ENCODE data around the gene SH2B3. TPM values are rescaled to one million over a fixed set of nuclear protein-coding genes. Genes with fewer than 3 reads are reported as not detected.

Gene SH2B3
- total RNA-seq, 1 experiment from 2014 or later = 39.6 TPM

DNA sequence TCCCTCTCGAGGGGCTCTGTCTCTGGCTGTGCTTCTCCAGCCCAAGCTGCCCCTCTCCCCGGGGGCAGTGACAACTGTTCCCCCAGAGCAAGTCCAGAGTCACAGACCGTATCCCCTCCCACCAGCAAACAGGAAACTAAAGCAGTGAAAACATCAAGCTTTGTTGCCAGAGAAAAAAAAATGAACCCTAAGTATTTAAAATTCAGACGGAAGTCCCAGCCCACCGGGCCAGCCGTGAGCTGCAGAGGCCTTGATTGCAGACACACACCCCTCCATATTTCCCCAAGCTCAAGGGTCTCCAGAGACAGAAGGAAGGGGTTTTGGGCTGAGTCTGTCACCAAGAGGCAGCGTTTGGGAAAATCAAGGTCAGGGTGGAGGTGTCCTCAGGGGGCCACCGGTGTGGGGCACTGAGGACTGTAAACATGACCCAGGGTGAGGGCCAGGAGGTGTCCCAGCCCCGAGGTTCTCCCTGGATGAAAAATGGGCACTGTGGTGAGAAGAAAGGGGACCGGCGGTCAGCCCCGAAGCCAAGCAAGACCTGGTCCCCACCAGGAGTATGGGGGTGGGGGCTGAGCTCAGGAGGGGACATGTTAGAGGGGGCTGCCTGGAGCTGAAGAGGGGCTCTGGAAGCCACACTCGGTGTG is 44.5 kb upstream of the SH2B3 start:
- in situ Hi-C loops (cut with HindIII; ENCODE audit: low pct_unique_long_range_greater_than_20kb, low sequenced_read_pairs) = no loop called here
- ChIA-PET CTCF (no interaction called here), POLR2A (no interaction called here)
- H3K27me3 ChIP-seq (ENCODE audit: control insufficient read depth, insufficient read depth, low read length) = no peaks in the 10 kb centered on the region
- no peaks in the 10 kb centered on the region for H3K9me3 ChIP-seq (ENCODE audit: control insufficient read depth, insufficient read depth, low read depth, low read length)
- TF ChIP-seq POLR2AphosphoS5 (IDR thresholded peaks at IDR 0.05; ENCODE audit: low read depth, low read length) (no peak), TCF7L2 (IDR thresholded peaks at IDR 0.05; ENCODE audit: low read depth, low read length) (no peak)
- TF ChIP-seq, protein P1, sequence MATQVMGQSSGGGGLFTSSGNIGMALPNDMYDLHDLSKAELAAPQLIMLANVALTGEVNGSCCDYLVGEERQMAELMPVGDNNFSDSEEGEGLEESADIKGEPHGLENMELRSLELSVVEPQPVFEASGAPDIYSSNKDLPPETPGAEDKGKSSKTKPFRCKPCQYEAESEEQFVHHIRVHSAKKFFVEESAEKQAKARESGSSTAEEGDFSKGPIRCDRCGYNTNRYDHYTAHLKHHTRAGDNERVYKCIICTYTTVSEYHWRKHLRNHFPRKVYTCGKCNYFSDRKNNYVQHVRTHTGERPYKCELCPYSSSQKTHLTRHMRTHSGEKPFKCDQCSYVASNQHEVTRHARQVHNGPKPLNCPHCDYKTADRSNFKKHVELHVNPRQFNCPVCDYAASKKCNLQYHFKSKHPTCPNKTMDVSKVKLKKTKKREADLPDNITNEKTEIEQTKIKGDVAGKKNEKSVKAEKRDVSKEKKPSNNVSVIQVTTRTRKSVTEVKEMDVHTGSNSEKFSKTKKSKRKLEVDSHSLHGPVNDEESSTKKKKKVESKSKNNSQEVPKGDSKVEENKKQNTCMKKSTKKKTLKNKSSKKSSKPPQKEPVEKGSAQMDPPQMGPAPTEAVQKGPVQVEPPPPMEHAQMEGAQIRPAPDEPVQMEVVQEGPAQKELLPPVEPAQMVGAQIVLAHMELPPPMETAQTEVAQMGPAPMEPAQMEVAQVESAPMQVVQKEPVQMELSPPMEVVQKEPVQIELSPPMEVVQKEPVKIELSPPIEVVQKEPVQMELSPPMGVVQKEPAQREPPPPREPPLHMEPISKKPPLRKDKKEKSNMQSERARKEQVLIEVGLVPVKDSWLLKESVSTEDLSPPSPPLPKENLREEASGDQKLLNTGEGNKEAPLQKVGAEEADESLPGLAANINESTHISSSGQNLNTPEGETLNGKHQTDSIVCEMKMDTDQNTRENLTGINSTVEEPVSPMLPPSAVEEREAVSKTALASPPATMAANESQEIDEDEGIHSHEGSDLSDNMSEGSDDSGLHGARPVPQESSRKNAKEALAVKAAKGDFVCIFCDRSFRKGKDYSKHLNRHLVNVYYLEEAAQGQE (IDR thresholded peaks at IDR 0.05; ENCODE audit: insufficient read depth in 1 of 2, low read depth in 2 of 2, low read length in 1 of 2) = no peak
- no peak overlapping the region for H3K4me3 ChIP-seq (ENCODE audit: low read depth in 2 of 2, low read length in 2 of 2)
- no peaks in the 10 kb centered on the region for H3K36me3 ChIP-seq (ENCODE audit: control insufficient read depth, insufficient read depth, low read length)
- no peak overlapping the region for H3K27ac ChIP-seq (ENCODE audit: low read length)
- peaks cover 4% of the 10 kb centered on the region for H3K4me1 ChIP-seq (ENCODE audit: control insufficient read depth, insufficient read depth, low read length)
- DNase-seq (ENCODE audit: low read depth, low spot score) (no peak), ATAC-seq (no peak)
- no TSS peak for BruUV-seq (replicated peaks)
- intact Hi-C loops (cut with micrococcal nuclease; ENCODE audit: unreplicated experiment) = no loop called here

DNA sequence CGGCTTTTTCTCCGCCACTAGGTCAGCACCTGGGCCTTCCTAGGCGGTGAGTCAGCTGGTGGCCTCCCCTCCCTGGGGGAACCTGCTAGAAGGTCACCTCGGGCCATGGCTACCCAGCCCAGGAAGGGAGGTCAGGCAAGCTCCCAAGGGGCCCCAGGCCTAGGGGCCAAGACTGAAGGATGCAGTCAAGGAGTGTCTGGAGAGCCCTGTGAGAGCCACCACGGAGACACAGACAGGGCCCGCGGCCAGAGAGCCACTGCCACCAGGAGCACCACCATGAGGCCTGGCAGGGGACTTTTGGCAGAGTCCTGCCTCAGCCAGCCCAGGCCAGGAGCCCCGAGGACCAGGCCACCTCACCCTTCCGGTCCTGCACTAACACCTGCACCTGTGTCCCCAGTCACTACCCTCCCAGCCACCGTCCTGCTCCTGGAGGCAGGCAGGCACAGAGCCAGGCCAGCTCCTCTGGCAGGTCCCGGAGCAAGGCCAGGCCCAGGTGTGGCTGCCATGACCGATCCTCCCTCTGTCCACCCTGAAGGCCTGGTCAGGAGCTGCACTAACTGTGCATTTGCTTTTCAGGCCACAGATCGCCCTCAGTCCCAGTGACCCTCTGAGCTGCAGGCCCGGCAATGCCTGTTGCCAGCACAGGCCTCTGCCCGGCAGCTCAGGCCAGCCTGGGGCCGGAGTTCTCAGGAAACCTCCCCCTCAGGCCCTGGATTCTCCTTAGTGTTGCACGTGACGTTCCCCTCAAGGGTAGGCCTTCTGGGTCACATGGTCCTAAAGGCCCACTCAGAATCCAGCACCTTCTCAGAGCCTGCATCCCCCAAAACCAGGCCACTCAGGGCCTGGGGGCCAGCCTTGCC is 43.8 kb upstream of the SH2B3 start:
- ChIA-PET POLR2A (interaction anchor here (0.6 kb wide), 1 partner anchor 610 kb away, joined by 6 read pairs; no protein-coding TSS in a partner anchor), CTCF (interaction anchor here (0.6 kb wide), 1 partner anchor 36 kb away, joined by 7 read pairs; no protein-coding TSS in a partner anchor)
- Histone ChIP-seq H3K4me1 (ENCODE audit: control insufficient read depth, insufficient read depth, low read length) (peaks cover 4% of the 10 kb centered on the region), H3K27ac (ENCODE audit: low read length) (no peak overlapping the region), H3K27me3 (ENCODE audit: control insufficient read depth, insufficient read depth, low read length) (no peaks in the 10 kb centered on the region), H3K4me3 (ENCODE audit: low read depth in 2 of 2, low read length in 2 of 2) (no peak overlapping the region), H3K9me3 (ENCODE audit: control insufficient read depth, insufficient read depth, low read depth, low read length) (no peaks in the 10 kb centered on the region), H3K36me3 (ENCODE audit: control insufficient read depth, insufficient read depth, low read length) (no peaks in the 10 kb centered on the region)
- intact Hi-C loops (cut with micrococcal nuclease; ENCODE audit: unreplicated experiment) = no loop called here
- BruUV-seq (replicated peaks) = no TSS peak
- in situ Hi-C loops (cut with HindIII; ENCODE audit: low pct_unique_long_range_greater_than_20kb, low sequenced_read_pairs) = no loop called here
- DNase-seq (ENCODE audit: low read depth, low spot score) (no peak), ATAC-seq (peak; percentile 46)
- TF ChIP-seq SIN3A (IDR thresholded peaks at IDR 0.05; ENCODE audit: borderline replicate concordance, insufficient read depth, low read depth, low read length) (no peak), POLR2AphosphoS5 (IDR thresholded peaks at IDR 0.05; ENCODE audit: low read depth, low read length) (no peak), TCF7L2 (IDR thresholded peaks at IDR 0.05; ENCODE audit: low read depth, low read length) (no peak)
- TF ChIP-seq, protein P2, sequence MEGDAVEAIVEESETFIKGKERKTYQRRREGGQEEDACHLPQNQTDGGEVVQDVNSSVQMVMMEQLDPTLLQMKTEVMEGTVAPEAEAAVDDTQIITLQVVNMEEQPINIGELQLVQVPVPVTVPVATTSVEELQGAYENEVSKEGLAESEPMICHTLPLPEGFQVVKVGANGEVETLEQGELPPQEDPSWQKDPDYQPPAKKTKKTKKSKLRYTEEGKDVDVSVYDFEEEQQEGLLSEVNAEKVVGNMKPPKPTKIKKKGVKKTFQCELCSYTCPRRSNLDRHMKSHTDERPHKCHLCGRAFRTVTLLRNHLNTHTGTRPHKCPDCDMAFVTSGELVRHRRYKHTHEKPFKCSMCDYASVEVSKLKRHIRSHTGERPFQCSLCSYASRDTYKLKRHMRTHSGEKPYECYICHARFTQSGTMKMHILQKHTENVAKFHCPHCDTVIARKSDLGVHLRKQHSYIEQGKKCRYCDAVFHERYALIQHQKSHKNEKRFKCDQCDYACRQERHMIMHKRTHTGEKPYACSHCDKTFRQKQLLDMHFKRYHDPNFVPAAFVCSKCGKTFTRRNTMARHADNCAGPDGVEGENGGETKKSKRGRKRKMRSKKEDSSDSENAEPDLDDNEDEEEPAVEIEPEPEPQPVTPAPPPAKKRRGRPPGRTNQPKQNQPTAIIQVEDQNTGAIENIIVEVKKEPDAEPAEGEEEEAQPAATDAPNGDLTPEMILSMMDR (IDR thresholded peaks at IDR 0.05) = no peak
- TF ChIP-seq, protein P1 (IDR thresholded peaks at IDR 0.05; ENCODE audit: insufficient read depth in 1 of 2, low read depth in 2 of 2, low read length in 1 of 2) = no peak

Data from Panc1 (cell line).